Right atrium auricular region (tissue), 2 donors: Measurements from ENCODE around the gene GINS2. TPM values are rescaled to one million over a fixed set of nuclear protein-coding genes. Genes with fewer than 3 reads are reported as not detected.

ENCODE experiments used
- DNase-seq: peaks from one replicate; pipeline ENCODE4 v3.0.0-alpha.2; 2019; ENCODE audit warnings: low spot score
- H3K27ac ChIP-seq, 2 donors: fragments of 200-600 bp; sonication (generic); 1 replicate in 1 of 2; 2 replicates in 1 of 2; pipeline ENCODE4 v1.5.1; 2016 to 2019
- H3K27me3 ChIP-seq, 2 donors: fragments of 200-600 bp; sonication (generic); one replicate each; pipeline versions ENCODE4 v1.5.1 to v1.6.0; 2017 to 2019
- H3K36me3 ChIP-seq: fragments of 200-600 bp; sonication (generic); one replicate; pipeline ENCODE4 v1.5.1; 2016
- H3K4me1 ChIP-seq, 2 donors: fragments of 200-600 bp; sonication (generic); one replicate each; pipeline versions ENCODE4 v1.5.1 to v1.6.0; 2017 to 2019
- H3K4me3 ChIP-seq, 2 donors: fragments of 200-600 bp; sonication (generic); 1 replicate in 1 of 2; 2 replicates in 1 of 2; pipeline ENCODE4 v1.5.1; 2017 to 2019; ENCODE audit warnings: mild to moderate bottlenecking in 1 of 2, moderate library complexity in 1 of 2
- H3K9me3 ChIP-seq, 2 donors: fragments of 200-600 bp; sonication (generic); one replicate each; pipeline ENCODE4 v1.5.1; 2019
- CTCF ChIP-seq, 2 donors: fragments of 200-600 bp; sonication (generic); IDR thresholded peaks; one replicate each; pipeline ENCODE4 v1.5.1; 2019; ENCODE audit warnings: antibody characterized with exemption in 2 of 2
- total RNA-seq, 2 donors: library from RNA; depleted of rRNA; stranded (reverse); fragments of >200 nt; gene quantifications; one replicate each; pipeline ENCODE4 v1.1.0, GENCODE V29; 2016

Gene GINS2
- total RNA-seq, 2 donors from 2014 or later, result 0.15 TPM; not detected in 1

GRCh38 chr16:85680352-85680944 is 8.3 kb downstream of the GINS2 start:
- no peaks in the 10 kb centered on the region for H3K36me3 ChIP-seq
- DNase-seq, result no peak
- H3K4me3 ChIP-seq, result no peak overlapping the region
- H3K27ac ChIP-seq, result no peak overlapping the region
- H3K4me1 ChIP-seq, result no peaks in the 10 kb centered on the region
- H3K27me3 ChIP-seq, result no peaks in the 10 kb centered on the region
- no peaks in the 10 kb centered on the region for H3K9me3 ChIP-seq
- no peak for TF ChIP-seq CTCF (IDR thresholded peaks at IDR 0.05)

- H3K36me3 ChIP-seq, result no peaks in the 10 kb centered on the region
- DNase-seq, result no peak
These were observed 8.9 kb downstream of the GINS2 start for GRCh38 chr16:85679870-85680269.

DNA sequence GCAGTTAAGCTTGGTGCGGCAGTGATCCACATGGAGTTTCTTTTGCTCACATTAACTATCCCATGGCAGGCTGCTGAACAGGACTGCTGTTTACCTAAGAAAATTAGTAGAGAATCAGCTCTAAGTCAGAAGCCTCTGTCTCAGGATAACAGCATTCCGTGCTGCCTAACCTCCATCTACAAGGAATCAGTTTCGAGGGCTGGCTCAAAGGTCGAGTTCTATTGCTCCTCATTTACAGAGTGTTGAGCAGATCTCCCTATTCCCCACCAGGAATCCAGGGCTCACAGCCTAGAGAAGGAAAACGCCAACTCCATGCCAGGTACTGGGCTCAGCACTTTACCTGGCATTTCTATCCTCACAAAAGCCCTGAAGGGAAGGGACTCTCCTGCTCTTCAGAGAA is 9.9 kb downstream of the GINS2 start:
- DNase-seq, result no peak
- H3K36me3 ChIP-seq, result no peaks in the 10 kb centered on the region

More at GRCh38 chr16:85679870-85680269, 8.9 kb downstream of the GINS2 start:
- H3K27me3 ChIP-seq, result no peaks in the 10 kb centered on the region
- H3K9me3 ChIP-seq, result no peaks in the 10 kb centered on the region
- H3K27ac ChIP-seq, result no peak overlapping the region
- peaks cover 0 to 2% of the 10 kb centered on the region in 2 donors for H3K4me1 ChIP-seq
- no peak for TF ChIP-seq CTCF (IDR thresholded peaks at IDR 0.05)
- no peak overlapping the region for H3K4me3 ChIP-seq

GRCh38 chr16:85678016-85678415 is 10.7 kb downstream of the GINS2 start:
- no peak overlapping the region for H3K27ac ChIP-seq
- TF ChIP-seq CTCF (IDR thresholded peaks at IDR 0.05), result no peak
- H3K9me3 ChIP-seq, result no peaks in the 10 kb centered on the region
- H3K36me3 ChIP-seq, result peaks cover under 1% of the 10 kb centered on the region
- no peak overlapping the region for H3K4me3 ChIP-seq
- H3K27me3 ChIP-seq, result no peaks in the 10 kb centered on the region
- no peak for DNase-seq
- peaks cover 0 to 18% of the 10 kb centered on the region in 2 donors for H3K4me1 ChIP-seq

More for the DNA sequence above, 9.9 kb downstream of the GINS2 start:
- no peak for TF ChIP-seq CTCF (IDR thresholded peaks at IDR 0.05)
- H3K9me3 ChIP-seq, result no peaks in the 10 kb centered on the region
- no peak overlapping the region for H3K4me3 ChIP-seq
- H3K4me1 ChIP-seq, result peaks cover 0 to 13% of the 10 kb centered on the region in 2 donors
- H3K27me3 ChIP-seq, result no peaks in the 10 kb centered on the region
- no peak overlapping the region for H3K27ac ChIP-seq

DNA sequence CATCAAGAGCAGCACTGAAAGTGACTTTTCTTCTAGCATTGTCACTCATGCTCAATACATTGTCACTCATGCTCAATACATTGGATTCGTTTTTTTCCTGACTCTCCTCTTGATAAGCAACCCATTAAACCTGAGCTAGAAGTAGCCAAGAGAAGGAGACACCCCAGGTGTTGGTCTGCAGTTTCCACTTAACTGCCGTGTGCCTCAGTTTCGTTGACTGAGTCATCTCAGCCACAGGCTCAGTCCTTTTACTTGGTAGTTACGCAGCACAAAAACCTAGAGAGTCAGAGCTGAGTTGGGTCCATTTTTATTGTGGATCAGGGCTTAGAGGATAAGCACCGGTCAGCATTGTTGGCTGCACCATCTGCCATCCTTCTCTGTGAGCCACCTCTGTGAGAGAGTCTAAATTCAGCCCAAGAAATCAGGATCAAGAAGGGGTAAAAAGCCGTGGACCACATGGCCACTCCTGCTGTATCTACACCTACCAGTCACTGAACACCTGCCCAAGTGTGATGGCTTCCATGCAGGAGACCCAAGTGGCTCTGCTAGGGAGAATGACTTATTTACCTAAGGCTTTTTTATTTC is 11.3 kb downstream of the GINS2 start:
- Histone ChIP-seq H3K27me3 (no peaks in the 10 kb centered on the region), H3K4me1 (peaks cover 0 to 18% of the 10 kb centered on the region in 2 donors), H3K9me3 (no peaks in the 10 kb centered on the region), H3K27ac (no peak overlapping the region), H3K36me3 (peaks cover 6% of the 10 kb centered on the region), H3K4me3 (no peak overlapping the region)
- no peak for TF ChIP-seq CTCF (IDR thresholded peaks at IDR 0.05)
- DNase-seq, result no peak
